ENCODE measurements around the gene ADAM19. TPM values are rescaled to one million over a fixed set of nuclear protein-coding genes. Genes with fewer than 3 reads are reported as not detected.

ADAM19 gene
- total RNA-seq, 1 donor from 2014 or later, result 11.5 TPM

DNA sequence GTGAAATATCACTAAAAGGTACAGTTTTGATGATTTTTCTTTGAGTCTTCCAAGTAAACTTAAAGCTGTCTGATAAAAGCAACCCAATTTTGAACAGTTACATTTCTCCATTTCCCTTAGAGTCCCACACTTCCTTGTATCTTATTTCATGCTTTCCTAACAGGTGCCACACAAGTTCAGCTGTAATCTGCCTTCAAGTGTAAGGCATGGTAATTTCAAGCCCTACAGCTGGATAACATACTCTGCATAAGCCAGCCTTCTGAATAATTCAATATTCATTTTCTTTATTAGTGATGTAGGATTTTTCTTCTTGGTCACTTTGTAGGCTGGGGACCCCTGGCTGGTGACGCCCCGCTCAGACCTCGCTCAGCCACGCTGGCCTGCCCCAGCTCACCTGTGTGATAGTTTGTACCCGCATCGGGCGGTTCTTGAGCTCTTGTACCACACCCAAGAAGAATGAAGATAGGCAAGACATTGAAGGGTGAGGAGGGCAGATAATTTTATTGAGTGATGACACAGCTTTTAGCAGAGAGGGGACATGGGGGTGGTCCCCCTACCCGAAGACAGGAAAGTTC is 42.7 kb upstream of the ADAM19 start:
- peaks cover 8% of the 10 kb centered on the region for H3K9me3 Mint-ChIP-seq
- Histone ChIP-seq H3K27me3 (no peaks in the 10 kb centered on the region), H3K4me2 (no peak overlapping the region), H3K4me1 (no peaks in the 10 kb centered on the region), H3F3A (ENCODE audit: low read depth) (no peaks in the 10 kb centered on the region), H3K9me3 (ENCODE audit: low read depth) (no peaks in the 10 kb centered on the region), H2AFZ (replicated peaks) (no peak overlapping the region), H3K79me2 (ENCODE audit: low read depth) (no peaks in the 10 kb centered on the region), H3K27ac (no peak overlapping the region), H3K4me3 (no peak overlapping the region), H3K36me3 (no peaks in the 10 kb centered on the region), H3K9ac (no peak overlapping the region), H4K20me1 (ENCODE audit: low read depth) (no peaks in the 10 kb centered on the region)
- peaks cover 5% of the 10 kb centered on the region for H3K27me3 Mint-ChIP-seq (ENCODE audit: insufficient read depth, low read depth)
- no peak overlapping the region for H3K4me3 Mint-ChIP-seq
- H3K4me1 Mint-ChIP-seq, result no peaks in the 10 kb centered on the region
- TF ChIP-seq, protein P1, sequence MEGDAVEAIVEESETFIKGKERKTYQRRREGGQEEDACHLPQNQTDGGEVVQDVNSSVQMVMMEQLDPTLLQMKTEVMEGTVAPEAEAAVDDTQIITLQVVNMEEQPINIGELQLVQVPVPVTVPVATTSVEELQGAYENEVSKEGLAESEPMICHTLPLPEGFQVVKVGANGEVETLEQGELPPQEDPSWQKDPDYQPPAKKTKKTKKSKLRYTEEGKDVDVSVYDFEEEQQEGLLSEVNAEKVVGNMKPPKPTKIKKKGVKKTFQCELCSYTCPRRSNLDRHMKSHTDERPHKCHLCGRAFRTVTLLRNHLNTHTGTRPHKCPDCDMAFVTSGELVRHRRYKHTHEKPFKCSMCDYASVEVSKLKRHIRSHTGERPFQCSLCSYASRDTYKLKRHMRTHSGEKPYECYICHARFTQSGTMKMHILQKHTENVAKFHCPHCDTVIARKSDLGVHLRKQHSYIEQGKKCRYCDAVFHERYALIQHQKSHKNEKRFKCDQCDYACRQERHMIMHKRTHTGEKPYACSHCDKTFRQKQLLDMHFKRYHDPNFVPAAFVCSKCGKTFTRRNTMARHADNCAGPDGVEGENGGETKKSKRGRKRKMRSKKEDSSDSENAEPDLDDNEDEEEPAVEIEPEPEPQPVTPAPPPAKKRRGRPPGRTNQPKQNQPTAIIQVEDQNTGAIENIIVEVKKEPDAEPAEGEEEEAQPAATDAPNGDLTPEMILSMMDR (IDR thresholded peaks at IDR 0.05), result no peak
- TF ChIP-seq EZH2 (IDR thresholded peaks at IDR 0.05), result no peak
- TF ChIP-seq EZH2phosphoT487 (IDR thresholded peaks at IDR 0.05), result no peak
- no peak overlapping the region for H3K27ac Mint-ChIP-seq
- DNase-seq (ENCODE audit: low spot score), result no peak
- H3K36me3 Mint-ChIP-seq, result no peaks in the 10 kb centered on the region

DNA sequence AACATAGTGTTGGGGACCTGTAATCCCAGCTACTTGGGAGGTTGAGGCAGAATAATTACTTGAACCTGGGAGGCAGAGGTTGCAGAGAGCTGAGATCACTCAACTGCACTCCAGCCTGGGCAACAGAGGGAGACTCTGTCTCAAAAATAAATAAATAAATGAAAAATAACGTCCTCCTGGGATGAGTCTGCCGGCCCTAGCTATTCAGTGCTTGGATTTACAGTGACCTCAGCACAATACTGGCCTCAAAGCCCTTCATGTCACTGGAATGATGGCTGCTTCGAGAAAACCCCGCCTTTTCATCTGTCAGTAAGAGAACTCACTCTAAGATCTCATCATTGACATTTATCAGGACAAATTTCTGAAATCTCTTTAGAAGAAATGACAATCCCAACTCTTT is 41.2 kb upstream of the ADAM19 start:
- Histone ChIP-seq H3K4me2 (no peak overlapping the region), H3K4me1 (no peaks in the 10 kb centered on the region), H3K4me3 (no peak overlapping the region), H2AFZ (replicated peaks) (no peak overlapping the region), H3K27ac (no peak overlapping the region), H3K36me3 (no peaks in the 10 kb centered on the region), H3K79me2 (ENCODE audit: low read depth) (no peaks in the 10 kb centered on the region), H3K9me3 (ENCODE audit: low read depth) (no peaks in the 10 kb centered on the region), H3K27me3 (no peaks in the 10 kb centered on the region), H4K20me1 (ENCODE audit: low read depth) (no peaks in the 10 kb centered on the region), H3F3A (ENCODE audit: low read depth) (no peaks in the 10 kb centered on the region), H3K9ac (no peak overlapping the region)
- TF ChIP-seq EZH2phosphoT487 (IDR thresholded peaks at IDR 0.05), result no peak
- TF ChIP-seq EZH2 (IDR thresholded peaks at IDR 0.05), result no peak
- TF ChIP-seq, protein P1 (IDR thresholded peaks at IDR 0.05), result no peak
- no peaks in the 10 kb centered on the region for H3K4me1 Mint-ChIP-seq
- no peaks in the 10 kb centered on the region for H3K36me3 Mint-ChIP-seq
- H3K9me3 Mint-ChIP-seq, result peaks cover 2% of the 10 kb centered on the region
- no peak overlapping the region for H3K27ac Mint-ChIP-seq
- H3K4me3 Mint-ChIP-seq, result no peak overlapping the region
- no peak for DNase-seq (ENCODE audit: low spot score)
- peaks cover 5% of the 10 kb centered on the region for H3K27me3 Mint-ChIP-seq (ENCODE audit: insufficient read depth, low read depth)

DNA sequence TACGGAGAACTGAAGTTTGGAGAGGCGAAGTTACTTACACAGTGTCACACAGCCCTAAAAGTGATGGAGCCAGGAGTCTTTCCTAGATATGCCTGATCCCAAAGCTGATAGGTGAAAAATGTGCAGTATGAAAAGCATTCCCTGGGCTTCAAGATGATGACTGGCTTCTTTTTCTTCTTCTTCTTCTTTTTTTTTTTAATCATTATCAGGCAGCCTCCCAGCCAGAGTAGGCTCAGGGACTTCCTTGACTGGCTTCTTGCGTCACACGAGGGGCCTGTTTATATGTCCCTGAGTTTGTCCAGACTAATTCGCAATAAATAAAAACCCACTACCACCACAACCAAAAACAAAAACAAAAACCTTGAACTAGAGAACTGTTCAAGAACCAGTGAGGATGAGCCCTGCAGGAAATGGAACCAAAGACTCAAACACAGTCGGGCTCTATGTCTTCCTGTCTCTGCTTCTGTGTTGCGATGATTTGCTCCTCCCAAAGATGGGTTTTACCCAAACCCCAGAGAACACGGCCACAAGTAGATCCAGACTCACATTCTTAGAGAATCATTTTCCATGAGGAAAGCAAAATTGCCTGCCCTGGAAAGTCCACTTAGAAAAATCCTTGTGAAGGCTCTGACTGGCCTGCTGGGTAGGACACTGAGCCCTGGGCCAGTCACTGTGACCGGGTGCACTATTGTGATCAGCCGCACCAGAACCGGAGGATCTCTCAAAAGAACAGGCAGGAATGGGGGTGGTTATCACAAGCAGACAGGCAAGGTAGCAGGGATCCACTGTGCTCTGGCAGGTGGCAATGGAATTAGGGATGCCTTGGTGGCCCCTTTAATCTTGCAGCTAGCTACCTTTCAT is 38.0 kb upstream of the ADAM19 start:
- Histone ChIP-seq H3K9ac (no peak overlapping the region), H3K4me1 (no peaks in the 10 kb centered on the region), H3K4me2 (no peak overlapping the region), H3F3A (ENCODE audit: low read depth) (no peaks in the 10 kb centered on the region), H3K9me3 (ENCODE audit: low read depth) (no peaks in the 10 kb centered on the region), H3K36me3 (no peaks in the 10 kb centered on the region), H3K27ac (no peak overlapping the region), H3K79me2 (ENCODE audit: low read depth) (no peaks in the 10 kb centered on the region), H2AFZ (replicated peaks) (no peak overlapping the region), H3K4me3 (no peak overlapping the region), H3K27me3 (no peaks in the 10 kb centered on the region), H4K20me1 (ENCODE audit: low read depth) (no peaks in the 10 kb centered on the region)
- Mint-ChIP-seq H3K27ac (no peak overlapping the region), H3K9me3 (no peaks in the 10 kb centered on the region), H3K4me3 (no peak overlapping the region), H3K27me3 (ENCODE audit: insufficient read depth, low read depth) (peaks cover 5% of the 10 kb centered on the region), H3K36me3 (no peaks in the 10 kb centered on the region), H3K4me1 (no peaks in the 10 kb centered on the region)
- TF ChIP-seq, protein P1 (IDR thresholded peaks at IDR 0.05), result no peak
- TF ChIP-seq EZH2phosphoT487 (IDR thresholded peaks at IDR 0.05) (no peak), EZH2 (IDR thresholded peaks at IDR 0.05) (no peak)
- no peak for DNase-seq (ENCODE audit: low spot score)
